H9 (cell line): ENCODE results near the gene RBX1. TPM values are rescaled to one million over a fixed set of nuclear protein-coding genes. Genes with fewer than 3 reads are reported as not detected.

Experiments
- DNase-seq: peaks from one replicate; pipeline ENCODE4 v3.0.0-alpha.2; 2017
- H2AFZ ChIP-seq: one replicate; pipeline ENCODE4 v1.6.1; 2013; ENCODE audit warnings: mild to moderate bottlenecking, low read length, control low read depth, moderate library complexity
- H2AK5ac ChIP-seq: 2 replicates; pipeline ENCODE4 v1.6.1; 2013; ENCODE audit warnings: low read length, control low read depth, mixed read lengths; ENCODE audit not compliant: insufficient read length
- H2BK120ac ChIP-seq: one replicate; pipeline ENCODE4 v1.6.1; 2013; ENCODE audit warnings: low read depth, mild to moderate bottlenecking, low read length, control low read depth, inconsistent platforms; ENCODE audit not compliant: poor library complexity, severe bottlenecking
- H2BK12ac ChIP-seq: 2 replicates; pipeline ENCODE4 v1.6.1; 2013; ENCODE audit warnings: low read length, control low read depth, mixed read lengths, low read depth; ENCODE audit not compliant: insufficient read length
- H2BK15ac ChIP-seq: 2 replicates; pipeline ENCODE4 v1.6.1; 2013; ENCODE audit warnings: low read depth, low read length, control low read depth
- H2BK20ac ChIP-seq: one replicate; pipeline ENCODE4 v1.6.1; 2013; ENCODE audit warnings: low read depth, mild to moderate bottlenecking, low read length, control low read depth, inconsistent platforms; ENCODE audit not compliant: poor library complexity, severe bottlenecking
- H2BK5ac ChIP-seq: 2 replicates; pipeline ENCODE4 v1.6.1; 2013; ENCODE audit warnings: low read length, control low read depth, mixed read lengths; ENCODE audit not compliant: insufficient read length
- H3K14ac ChIP-seq: 2 replicates; pipeline ENCODE4 v1.6.1; 2013; ENCODE audit warnings: low read length, control low read depth; ENCODE audit not compliant: insufficient read depth
- H3K18ac ChIP-seq: 2 replicates; pipeline ENCODE4 v1.6.1; 2013; ENCODE audit warnings: low read depth, mild to moderate bottlenecking, mixed read lengths, low read length, control low read depth; ENCODE audit not compliant: insufficient read length
- H3K23ac ChIP-seq: 2 replicates; pipeline ENCODE4 v1.6.1; 2013; ENCODE audit warnings: low read length, control low read depth, mixed read lengths, low read depth; ENCODE audit not compliant: insufficient read length
- H3K23me2 ChIP-seq: 2 replicates; pipeline ENCODE4 v1.6.1; 2013; ENCODE audit warnings: low read depth, mild to moderate bottlenecking, mixed read lengths, low read length, control low read depth; ENCODE audit not compliant: insufficient read length, poor library complexity, severe bottlenecking
- H3K27ac ChIP-seq: 2 replicates; pipeline ENCODE4 v1.5.1; 2013; ENCODE audit warnings: low read length, control low read depth, mixed read lengths, low read depth; ENCODE audit not compliant: insufficient read length
- H3K27me3 ChIP-seq: 2 replicates; pipeline ENCODE4 v1.6.1; 2013; ENCODE audit warnings: low read length, control low read depth, inconsistent platforms; ENCODE audit not compliant: insufficient read depth
- H3K4ac ChIP-seq: 2 replicates; pipeline ENCODE4 v1.6.1; 2013; ENCODE audit warnings: low read depth, mild to moderate bottlenecking, control low read depth, inconsistent platforms, low read length, moderate library complexity
- H3K4me1 ChIP-seq: 2 replicates; pipeline ENCODE4 v1.6.1; 2013; ENCODE audit warnings: low read length, control low read depth, inconsistent platforms; ENCODE audit not compliant: insufficient read depth
- H3K4me2 ChIP-seq: 2 replicates; pipeline ENCODE4 v1.6.1; 2013; ENCODE audit warnings: low read length, control low read depth, mixed read lengths; ENCODE audit not compliant: insufficient read length, insufficient read depth
- H3K56ac ChIP-seq: 2 replicates; pipeline ENCODE4 v1.6.1; 2013; ENCODE audit warnings: low read depth, mild to moderate bottlenecking, mixed read lengths, low read length, control low read depth; ENCODE audit not compliant: insufficient read length
- H3K79me1 ChIP-seq: 2 replicates; pipeline ENCODE4 v1.6.1; 2013; ENCODE audit warnings: low read depth, mild to moderate bottlenecking, moderate library complexity, low read length, control low read depth, inconsistent platforms; ENCODE audit not compliant: insufficient read depth, poor library complexity, severe bottlenecking
- H3K79me2 ChIP-seq: 2 replicates; pipeline ENCODE4 v1.6.1; 2013; ENCODE audit warnings: low read length, control low read depth, inconsistent platforms; ENCODE audit not compliant: insufficient read depth
- H3K9ac ChIP-seq: 2 replicates; pipeline ENCODE4 v1.6.1; 2013; ENCODE audit warnings: low read length, control low read depth, mixed read lengths; ENCODE audit not compliant: insufficient read length; ENCODE audit errors: extremely low read depth
- H3K9me3 ChIP-seq: one replicate; pipeline ENCODE4 v1.6.1; 2013; ENCODE audit warnings: low read depth, low read length, inconsistent platforms; ENCODE audit not compliant: control insufficient read depth
- H3T11ph ChIP-seq: one replicate; pipeline ENCODE4 v1.6.1; 2013; ENCODE audit warnings: mild to moderate bottlenecking, low read length, control low read depth, inconsistent platforms
- H4K20me1 ChIP-seq: one replicate; pipeline ENCODE4 v1.6.1; 2013; ENCODE audit not compliant: control insufficient read depth, insufficient read length, insufficient read depth
- H4K5ac ChIP-seq: 2 replicates; pipeline ENCODE4 v1.6.1; 2013; ENCODE audit warnings: low read depth, mild to moderate bottlenecking, mixed read lengths, low read length, control low read depth; ENCODE audit not compliant: insufficient read length
- H4K8ac ChIP-seq: replicated peaks from 2 replicates; pipeline ENCODE4 v1.6.1; 2013; ENCODE audit warnings: low read length, control low read depth, mixed read lengths, low read depth; ENCODE audit not compliant: insufficient read length
- H4K91ac ChIP-seq: 2 replicates; pipeline ENCODE4 v1.6.1; 2013; ENCODE audit warnings: low read depth, mild to moderate bottlenecking, moderate library complexity, mixed read lengths, low read length, control low read depth; ENCODE audit not compliant: insufficient read length
- H3K27ac Mint-ChIP-seq, 3 experiments: 2 replicates in 2 of 3; 3 replicates in 1 of 3; pipeline ENCODE4 v1.8.0; 2020 to 2021; ENCODE audit warnings: mixed read lengths in 3 of 3, mild to moderate bottlenecking in 1 of 3, moderate library complexity in 1 of 3
- H3K27me3 Mint-ChIP-seq: 2 replicates; pipeline ENCODE4 v1.8.0; 2021; ENCODE audit warnings: low read depth, mild to moderate bottlenecking, moderate library complexity, mixed read lengths
- H3K36me3 Mint-ChIP-seq, 3 experiments: 2 replicates in 2 of 3; 3 replicates in 1 of 3; pipeline ENCODE4 v1.8.0; 2020 to 2021; ENCODE audit warnings: low read depth in 3 of 3, mixed read lengths in 3 of 3; ENCODE audit not compliant: insufficient read depth in 1 of 3
- H3K4me1 Mint-ChIP-seq, 2 experiments: 2 replicates each; pipeline ENCODE4 v1.8.0; 2020; ENCODE audit warnings: mixed read lengths in 2 of 2
- H3K4me3 Mint-ChIP-seq, 2 experiments: 2 replicates in 1 of 2; 3 replicates in 1 of 2; pipeline ENCODE4 v1.8.0; 2020 to 2021; ENCODE audit warnings: mild to moderate bottlenecking in 2 of 2, mixed read lengths in 2 of 2, moderate library complexity in 1 of 2
- H3K9me3 Mint-ChIP-seq, 2 experiments: 2 replicates in 1 of 2; 3 replicates in 1 of 2; pipeline ENCODE4 v1.8.0; 2020; ENCODE audit warnings: mild to moderate bottlenecking in 2 of 2, mixed read lengths in 2 of 2, moderate library complexity in 1 of 2
- CTCF ChIP-seq: fragments of 200-600 bp; sonication (generic); conservative IDR thresholded peaks from 3 replicates; pipeline ENCODE4 v1.8.0; 2021; ENCODE audit warnings: antibody characterized with exemption, mild to moderate bottlenecking
- WGBS: extraction: QIAGEN DNeasy Blood & Tissue Kit; methylation state at CpG from one replicate; pipeline ENCODE4 v1.1.7; 2013; ENCODE audit warnings: missing lambda C conversion rate, low lambda C conversion rate, mixed read lengths; ENCODE audit not compliant: insufficient read length; ENCODE audit errors: extremely low coverage; 5-methylcytosine and 5-hydroxymethylcytosine counted together
- total RNA-seq: library from RNA; stranded (reverse); gene quantifications from 2 replicates; pipeline ENCODE4 v1.2.1, GENCODE V29; 2021

The RBX1 gene
- total RNA-seq, 1 experiment from 2014 or later: 85.6 TPM

- Histone ChIP-seq H4K20me1 (no peaks in the 10 kb centered on the region), H3K18ac (no peak overlapping the region), H3K4ac (no peak overlapping the region), H3K9ac (no peak overlapping the region), H2BK15ac (no peak overlapping the region), H3K79me2 (no peaks in the 10 kb centered on the region), H3K23ac (no peak overlapping the region), H4K5ac (no peak overlapping the region), H2AFZ (no peak overlapping the region), H3K4me1 (no peaks in the 10 kb centered on the region), H3K14ac (no peak overlapping the region), H3K79me1 (no peaks in the 10 kb centered on the region), H3K27me3 (no peaks in the 10 kb centered on the region), H3K27ac (no peak overlapping the region), H2BK20ac (no peak overlapping the region), H3T11ph (no peak overlapping the region), H2BK12ac (no peak overlapping the region), H2AK5ac (no peak overlapping the region), H4K91ac (no peak overlapping the region), H3K9me3 (no peaks in the 10 kb centered on the region), H3K4me2 (no peak overlapping the region), H2BK120ac (no peak overlapping the region), H2BK5ac (no peak overlapping the region), H3K56ac (no peak overlapping the region), H3K23me2 (no peaks in the 10 kb centered on the region), H4K8ac (no peak overlapping the region)
- no peaks in the 10 kb centered on the region for H3K4me1 Mint-ChIP-seq
- no CpG with 5 or more reads among the region's 13 CpGs for WGBS
- no peak overlapping the region for H3K27ac Mint-ChIP-seq
- no peaks in the 10 kb centered on the region for H3K27me3 Mint-ChIP-seq
- H3K4me3 Mint-ChIP-seq: no peak overlapping the region
- no peak for DNase-seq
- peaks cover 3 to 34% (median 15%) of the 10 kb centered on the region in 3 experiments; a peak in 6 of 7 replicates for H3K36me3 Mint-ChIP-seq
- TF ChIP-seq CTCF: no peak
- no peaks in the 10 kb centered on the region for H3K9me3 Mint-ChIP-seq
These were observed 22.0 kb downstream of the RBX1 start for GRCh38 chr22:40973144-40973543.
